A549 (cell line): Measurements from ENCODE around the gene CRACR2B. TPM values are rescaled to one million over a fixed set of nuclear protein-coding genes. Genes with fewer than 3 reads are reported as not detected.
A peak's percentile ranks its signal among the peaks of the same experiment; 100 is the strongest.

Experiments
- ATAC-seq, 2 experiments: fragments of 200-7000 bp in 1 of 2; fragments of >200 bp in 1 of 2; cut with Nextera tagmentation in 1 of 2; cut with Tn5 transposase in 1 of 2; 3 replicates each; pipeline versions ENCODE4 v1.8.0 to v1.9.1; 2018 to 2020; ENCODE audit warnings: mild to moderate bottlenecking in 1 of 2, moderate library complexity in 1 of 2
- CTCF ChIA-PET: fragments of 300-600 bp; sonication (Branson Sonifier 250); formaldehyde crosslinking; extraction: SDS; loops from one replicate; lab custom pipeline; 2021; ENCODE audit warnings: antibody characterized with exemption, inconsistent platforms; lab: Yijun Ruan, JAX
- POLR2A ChIA-PET: fragments of 350-600 bp; formaldehyde crosslinking; extraction: SDS; loops from one replicate; lab custom pipeline; 2021; ENCODE audit warnings: antibody characterized with exemption, inconsistent platforms; lab: Yijun Ruan, JAX
- DNase-seq, 2 experiments: peaks; one replicate each; pipeline versions ENCODE4 v3.0.0 to v3.0.0-alpha.2; 2011 to 2016; ENCODE audit warnings: low read depth in 1 of 2, low spot score in 1 of 2
- FAIRE-seq: peaks from 2 replicates; lab custom pipeline; 2011; peaks lifted over from hg19 to GRCh38; lab: Jason Lieb, UNC
- H3K27ac ChIP-seq, 2 experiments: fragments of >200 bp; sonication (Bioruptor Twin); formaldehyde crosslinking; 3 replicates each; pipeline ENCODE4 v1.5.1; 2016 to 2017
- H3K4me1 ChIP-seq: fragments of >200 bp; sonication (Bioruptor Twin); formaldehyde crosslinking; 3 replicates; pipeline ENCODE4 v1.6.1; 2016
- H3K4me2 ChIP-seq: fragments of >200 bp; sonication (Bioruptor Twin); formaldehyde crosslinking; 3 replicates; pipeline ENCODE4 v1.6.1; 2016
- H3K4me3 ChIP-seq: fragments of >200 bp; sonication (Bioruptor Twin); formaldehyde crosslinking; 3 replicates; pipeline ENCODE4 v1.5.1; 2016
- H3K9me3 ChIP-seq: fragments of >200 bp; sonication (Bioruptor Twin); formaldehyde crosslinking; 3 replicates; pipeline ENCODE4 v1.6.1; 2016
- BHLHE40 ChIP-seq: IDR thresholded peaks from 2 replicates; pipeline ENCODE4 v1.6.1; 2012; ENCODE audit warnings: low read depth, low read length, inconsistent platforms
- CBX2 ChIP-seq: fragments of 200-600 bp; sonication (generic); IDR thresholded peaks from 2 replicates; pipeline ENCODE4 v1.6.1; 2016; ENCODE audit warnings: low read depth, mild to moderate bottlenecking, borderline replicate concordance
- EHMT2 ChIP-seq: fragments of 200-600 bp; sonication (generic); IDR thresholded peaks from 2 replicates; pipeline ENCODE4 v1.6.1; 2016; ENCODE audit warnings: antibody characterized with exemption, low read depth, mild to moderate bottlenecking, moderate library complexity
- ESRRA ChIP-seq: fragments of 150-350 bp; IDR thresholded peaks from 2 replicates; pipeline ENCODE4 v1.6.1; 2014; ENCODE audit warnings: mild to moderate bottlenecking, low read length, borderline replicate concordance
- FOSB ChIP-seq: fragments of 250-450 bp; sonication (Bioruptor Pico); IDR thresholded peaks from 2 replicates; pipeline ENCODE4 v1.5.0; 2020; ENCODE audit warnings: mild to moderate bottlenecking, moderate library complexity
- FOXS1 ChIP-seq: fragments of 250-450 bp; sonication (Bioruptor Pico); IDR thresholded peaks from 2 replicates; pipeline ENCODE4 v1.5.0; 2020; ENCODE audit warnings: mild to moderate bottlenecking, moderate library complexity
- GATA3 ChIP-seq: IDR thresholded peaks from 2 replicates; pipeline ENCODE4 v1.6.1; 2012; ENCODE audit warnings: borderline replicate concordance
- HEYL ChIP-seq: fragments of 250-450 bp; sonication (Bioruptor Pico); IDR thresholded peaks from 2 replicates; pipeline ENCODE4 v1.8.0; 2021; ENCODE audit warnings: mild to moderate bottlenecking, moderate library complexity
- HOXB13 ChIP-seq: fragments of 250-450 bp; sonication (Bioruptor Pico); IDR thresholded peaks from 2 replicates; pipeline ENCODE4 v1.5.0; 2020; ENCODE audit warnings: low read depth, mild to moderate bottlenecking, moderate library complexity
- HOXB5 ChIP-seq: fragments of 250-450 bp; sonication (Bioruptor Pico); IDR thresholded peaks from 2 replicates; pipeline ENCODE4 v1.5.0; 2020; ENCODE audit warnings: mild to moderate bottlenecking, moderate library complexity
- JUN ChIP-seq, 2 experiments: fragments of >200 bp; sonication (Bioruptor Twin); formaldehyde crosslinking; IDR thresholded peaks; 2 replicates in 1 of 2; 3 replicates in 1 of 2; pipeline ENCODE4 v1.6.1; 2016 to 2017
- JUNB ChIP-seq: fragments of >200 bp; sonication (Bioruptor Twin); formaldehyde crosslinking; IDR thresholded peaks from 2 replicates; pipeline ENCODE4 v1.6.1; 2016
- KDM1A ChIP-seq: fragments of 200-600 bp; sonication (generic); IDR thresholded peaks from 2 replicates; pipeline ENCODE4 v1.6.1; 2016; ENCODE audit warnings: low read depth, mild to moderate bottlenecking
- MAFK ChIP-seq: fragments of 450-650 bp; IDR thresholded peaks from 2 replicates; pipeline ENCODE4 v1.6.1; 2014; ENCODE audit not compliant: partially characterized antibody
- MYC ChIP-seq: IDR thresholded peaks from 2 replicates; pipeline ENCODE4 v1.6.1; 2012; ENCODE audit warnings: mild to moderate bottlenecking, inconsistent platforms, low read length, improper control_type of control experiment, borderline replicate concordance
- NR3C1 ChIP-seq: fragments of >200 bp; sonication (Bioruptor Twin); formaldehyde crosslinking; IDR thresholded peaks from 3 replicates; pipeline ENCODE4 v1.6.1; 2017
- POLR2A ChIP-seq: IDR thresholded peaks from 2 replicates; pipeline ENCODE4 v1.6.1; 2012; ENCODE audit warnings: mild to moderate bottlenecking, low read length
- RCOR1 ChIP-seq: fragments of 150-350 bp; IDR thresholded peaks from 2 replicates; pipeline ENCODE4 v1.6.1; 2014; ENCODE audit warnings: antibody characterized with exemption, low read length, low read depth
- SMC3 ChIP-seq: fragments of >200 bp; sonication (Bioruptor Twin); formaldehyde crosslinking; IDR thresholded peaks from 3 replicates; pipeline ENCODE4 v1.6.1; 2018; ENCODE audit warnings: inconsistent platforms
- TP53 ChIP-seq: fragments of 250-450 bp; sonication (Bioruptor Pico); IDR thresholded peaks from 2 replicates; pipeline ENCODE4 v1.5.0; 2021; ENCODE audit warnings: mild to moderate bottlenecking, moderate library complexity
- ZC3H11A ChIP-seq: fragments of 450-650 bp; IDR thresholded peaks from 2 replicates; pipeline ENCODE4 v1.6.1; 2014; ENCODE audit warnings: antibody characterized with exemption, mild to moderate bottlenecking
- ZFP36 ChIP-seq: fragments of 450-650 bp; IDR thresholded peaks from 2 replicates; pipeline ENCODE4 v1.6.1; 2014; ENCODE audit warnings: borderline replicate concordance; ENCODE audit not compliant: partially characterized antibody
- ZNF302 ChIP-seq: fragments of 250-450 bp; sonication (Bioruptor Pico); IDR thresholded peaks from 2 replicates; pipeline ENCODE4 v1.9.0; 2021; ENCODE audit warnings: inconsistent platforms, mild to moderate bottlenecking, moderate library complexity
- ZSCAN20 ChIP-seq: fragments of 250-450 bp; sonication (Bioruptor Pico); IDR thresholded peaks from 2 replicates; pipeline ENCODE4 v1.8.0; 2022; ENCODE audit warnings: mild to moderate bottlenecking, moderate library complexity
- WGBS: methylation state at CpG from one replicate; pipeline ENCODE4 v1.1.6; 2017; ENCODE audit errors: missing lambda C conversion rate; 5-methylcytosine and 5-hydroxymethylcytosine counted together
- polyA plus RNA-seq, 4 experiments: library from polyadenylated mRNA; depleted of rRNA in 3 of 4; stranded (reverse); fragments of >200 nt; fragmentation: RNase III in 1 of 4; extraction: RNeasy Plus Mini Kit Qiagen cat#74134 plus additional on column Dnase treatment in 1 of 4; gene quantifications; 2 replicates in 3 of 4; 3 replicates in 1 of 4; pipeline ENCODE4 v1.2.3, GENCODE V29; 2011 to 2017
- TF ChIP-seq, protein P1 (sequence below): fragments of >200 bp; sonication (Bioruptor Twin); formaldehyde crosslinking; IDR thresholded peaks from 2 replicates; pipeline ENCODE4 v1.6.1; 2016
- TF ChIP-seq, protein P2 (sequence below): IDR thresholded peaks from 2 replicates; pipeline ENCODE4 v1.6.1; 2012
- TF ChIP-seq, protein P3 (sequence below): fragments of 450-650 bp; IDR thresholded peaks from 2 replicates; pipeline ENCODE4 v1.6.1; 2014; ENCODE audit warnings: antibody characterized with exemption
- TF ChIP-seq, protein P4 (sequence below): IDR thresholded peaks from 2 replicates; pipeline ENCODE4 v1.6.1; 2012
- TF ChIP-seq, protein P5 (sequence below): fragments of 250-450 bp; sonication (Bioruptor Pico); IDR thresholded peaks from 2 replicates; pipeline ENCODE4 v1.5.0; 2021; ENCODE audit warnings: mild to moderate bottlenecking, moderate library complexity, borderline replicate concordance
- TF ChIP-seq, protein P6 (sequence below): IDR thresholded peaks from 2 replicates; pipeline ENCODE4 v1.6.1; 2012; ENCODE audit warnings: low read depth, borderline replicate concordance

Gene CRACR2B
- polyA plus RNA-seq, 2 of the 4 experiments (the other 2 are of a cell fraction), result 1.2 to 3.0 TPM

DNA sequence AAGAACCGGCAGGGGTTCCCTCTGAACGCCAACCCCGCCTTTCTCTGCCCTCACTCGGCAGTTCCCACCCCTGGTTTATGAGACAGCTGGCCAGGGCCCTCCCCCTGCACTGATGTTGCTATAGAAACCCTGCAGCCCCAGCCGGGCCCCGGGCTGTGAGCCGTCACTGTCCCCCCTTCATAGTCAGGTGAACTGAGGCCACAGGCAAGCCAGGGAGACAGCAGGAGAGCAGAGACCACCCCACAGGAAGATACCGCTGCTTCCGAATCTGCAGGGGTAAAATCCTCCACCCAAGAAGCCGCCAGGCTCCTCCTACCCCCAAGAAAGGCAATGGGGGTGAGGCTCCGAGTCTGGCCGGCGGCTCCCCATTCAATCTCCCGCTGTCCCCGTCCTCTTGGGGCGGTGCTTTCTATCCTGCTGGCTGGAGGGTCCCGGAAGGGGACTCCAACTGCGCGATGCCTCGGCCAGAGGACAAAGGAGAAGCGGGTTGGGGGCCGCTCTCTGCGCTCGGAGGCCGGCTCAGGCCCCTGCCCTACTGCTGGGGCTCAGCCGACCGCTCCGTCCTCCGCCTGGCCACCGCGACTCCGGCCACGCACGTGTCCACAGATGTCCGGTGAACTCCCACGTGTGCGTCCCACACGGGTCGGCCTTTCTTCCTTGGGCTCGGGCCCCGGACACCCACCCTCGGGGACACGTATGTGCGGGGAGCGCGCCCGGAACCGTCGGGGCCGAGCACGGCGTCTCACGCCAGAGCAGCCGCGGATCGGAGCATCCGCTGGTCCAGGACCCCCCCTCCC is 30.2 kb upstream of the CRACR2B start (continued):
- peak; percentile 57; the same call in 1 of the 2 replicates for TF ChIP-seq TP53 (CRISPR knock-in tag)
- TF ChIP-seq ZFP36, result no peak
- no peak for TF ChIP-seq EHMT2

DNA sequence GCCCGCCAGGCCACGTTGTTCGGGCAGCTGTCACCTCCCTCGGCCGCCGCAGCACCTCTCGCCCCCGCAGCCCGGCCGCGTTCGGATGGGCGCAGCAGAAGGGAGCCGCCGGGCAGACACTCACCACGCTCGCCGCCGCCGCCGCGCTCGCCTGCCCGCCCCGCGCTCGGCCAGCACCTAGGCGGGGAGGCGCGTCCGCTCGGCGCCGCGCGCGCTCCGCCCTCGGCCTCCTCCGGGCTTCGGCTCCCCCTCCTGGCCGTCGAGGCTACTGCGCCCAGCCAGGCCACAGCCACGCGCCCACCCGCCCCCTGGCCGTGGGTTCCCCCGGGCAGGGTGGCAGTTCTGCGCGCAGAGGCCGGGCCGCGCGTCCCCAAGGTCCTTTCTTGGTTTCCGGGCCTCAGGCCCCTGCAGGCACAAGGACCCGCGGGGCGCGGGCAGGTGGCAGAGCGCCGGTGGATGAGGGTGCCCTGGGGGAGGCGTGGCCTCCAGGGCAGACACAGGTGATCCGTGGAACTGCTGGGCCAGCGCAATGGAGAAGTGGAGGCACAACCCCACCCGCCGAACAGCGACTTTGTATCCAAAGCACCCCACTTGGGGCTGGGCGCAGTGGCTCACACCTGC is 29.5 kb upstream of the CRACR2B start, which contains the start of gene SLC25A22:
Gene SLC25A22, minus strand, starts transcription at position 189 of the 621 bp plus-strand sequence. CDS start 3,275 bp downstream, outside the sequence.
- H3K4me3 ChIP-seq, result peak within 1 kb of the TSS; percentile 66
- POLR2A ChIA-PET, result interaction anchor here (0.7 kb wide), 1 partner anchor 97 kb away, joined by 3 read pairs; no protein-coding TSS in a partner anchor
- H3K4me1 ChIP-seq, result peaks cover 28% of the 10 kb centered on the region
- H3K27ac ChIP-seq, result peak within 1 kb of the TSS; percentile 76 to 99
- peak; percentile 51 to 69 for ATAC-seq
- 0% methylated on average over 4 of the region's 69 CpGs for WGBS
- H3K4me2 ChIP-seq, result peak within 1 kb of the TSS; percentile 90
- CTCF ChIA-PET, result interaction anchor here (0.9 to 2.1 kb wide), 6 partner anchors 8 to 23 kb away, joined by 4 to 13 read pairs (median 7); partner anchors contain the start of genes CEND1, GATD1 and RPLP2
- H3K9me3 ChIP-seq, result no peaks in the 10 kb centered on the region
- no peak for FAIRE-seq
- peak; percentile 79 to 87 for DNase-seq
- TF ChIP-seq, protein P1, sequence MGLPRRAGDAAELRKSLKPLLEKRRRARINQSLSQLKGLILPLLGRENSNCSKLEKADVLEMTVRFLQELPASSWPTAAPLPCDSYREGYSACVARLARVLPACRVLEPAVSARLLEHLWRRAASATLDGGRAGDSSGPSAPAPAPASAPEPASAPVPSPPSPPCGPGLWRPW, result no peak
- no peak for TF ChIP-seq ESRRA
- peak; percentile 35; the same call in 1 of the 2 replicates for TF ChIP-seq TP53 (CRISPR knock-in tag)
- TF ChIP-seq, protein P2, sequence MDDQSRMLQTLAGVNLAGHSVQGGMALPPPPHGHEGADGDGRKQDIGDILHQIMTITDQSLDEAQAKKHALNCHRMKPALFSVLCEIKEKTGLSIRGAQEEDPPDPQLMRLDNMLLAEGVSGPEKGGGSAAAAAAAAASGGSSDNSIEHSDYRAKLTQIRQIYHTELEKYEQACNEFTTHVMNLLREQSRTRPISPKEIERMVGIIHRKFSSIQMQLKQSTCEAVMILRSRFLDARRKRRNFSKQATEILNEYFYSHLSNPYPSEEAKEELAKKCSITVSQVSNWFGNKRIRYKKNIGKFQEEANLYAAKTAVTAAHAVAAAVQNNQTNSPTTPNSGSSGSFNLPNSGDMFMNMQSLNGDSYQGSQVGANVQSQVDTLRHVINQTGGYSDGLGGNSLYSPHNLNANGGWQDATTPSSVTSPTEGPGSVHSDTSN, result 0 out of 2 replicates have a peak, but pooled peaks have one; percentile 24
- no peak for TF ChIP-seq HOXB13 (CRISPR knock-in tag)
- TF ChIP-seq ZC3H11A, result no peak
- no peak for TF ChIP-seq HEYL
- no peak for TF ChIP-seq KDM1A
- no peak for TF ChIP-seq ZNF302
- TF ChIP-seq RCOR1, result no peak
- no peak for TF ChIP-seq CBX2
- TF ChIP-seq SMC3, result peak; percentile 39; the same call in 2 of the 3 replicates
- no peak for TF ChIP-seq ZSCAN20 (CRISPR knock-in tag)
- no peak for TF ChIP-seq MAFK
- TF ChIP-seq HOXB5, result no peak
- peak; percentile 67; the same call in 1 of the 2 replicates for TF ChIP-seq MYC
- TF ChIP-seq, protein P3, sequence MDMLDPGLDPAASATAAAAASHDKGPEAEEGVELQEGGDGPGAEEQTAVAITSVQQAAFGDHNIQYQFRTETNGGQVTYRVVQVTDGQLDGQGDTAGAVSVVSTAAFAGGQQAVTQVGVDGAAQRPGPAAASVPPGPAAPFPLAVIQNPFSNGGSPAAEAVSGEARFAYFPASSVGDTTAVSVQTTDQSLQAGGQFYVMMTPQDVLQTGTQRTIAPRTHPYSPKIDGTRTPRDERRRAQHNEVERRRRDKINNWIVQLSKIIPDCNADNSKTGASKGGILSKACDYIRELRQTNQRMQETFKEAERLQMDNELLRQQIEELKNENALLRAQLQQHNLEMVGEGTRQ, result no peak
- TF ChIP-seq FOSB (CRISPR knock-in tag), result no peak
- TF ChIP-seq, protein P4, sequence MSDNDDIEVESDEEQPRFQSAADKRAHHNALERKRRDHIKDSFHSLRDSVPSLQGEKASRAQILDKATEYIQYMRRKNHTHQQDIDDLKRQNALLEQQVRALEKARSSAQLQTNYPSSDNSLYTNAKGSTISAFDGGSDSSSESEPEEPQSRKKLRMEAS, result peak; percentile 55
- peak; percentile 67 for TF ChIP-seq POLR2A
- TF ChIP-seq NR3C1, result no peak
- TF ChIP-seq, protein P5, sequence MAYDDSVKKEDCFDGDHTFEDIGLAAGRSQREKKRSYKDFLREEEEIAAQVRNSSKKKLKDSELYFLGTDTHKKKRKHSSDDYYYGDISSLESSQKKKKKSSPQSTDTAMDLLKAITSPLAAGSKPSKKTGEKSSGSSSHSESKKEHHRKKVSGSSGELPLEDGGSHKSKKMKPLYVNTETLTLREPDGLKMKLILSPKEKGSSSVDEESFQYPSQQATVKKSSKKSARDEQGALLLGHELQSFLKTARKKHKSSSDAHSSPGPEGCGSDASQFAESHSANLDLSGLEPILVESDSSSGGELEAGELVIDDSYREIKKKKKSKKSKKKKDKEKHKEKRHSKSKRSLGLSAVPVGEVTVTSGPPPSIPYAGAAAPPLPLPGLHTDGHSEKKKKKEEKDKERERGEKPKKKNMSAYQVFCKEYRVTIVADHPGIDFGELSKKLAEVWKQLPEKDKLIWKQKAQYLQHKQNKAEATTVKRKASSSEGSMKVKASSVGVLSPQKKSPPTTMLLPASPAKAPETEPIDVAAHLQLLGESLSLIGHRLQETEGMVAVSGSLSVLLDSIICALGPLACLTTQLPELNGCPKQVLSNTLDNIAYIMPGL (CRISPR knock-in tag), result no peak
- peak; percentile 50 to 88; a peak in 3 of 5 replicates for TF ChIP-seq JUN (IDR thresholded peaks at IDR 0.05)
- no peak for TF ChIP-seq EHMT2
- no peak for TF ChIP-seq ZFP36
- TF ChIP-seq JUNB, result no peak
- no peak for TF ChIP-seq FOXS1
- TF ChIP-seq BHLHE40, result no peak
- TF ChIP-seq, protein P6, sequence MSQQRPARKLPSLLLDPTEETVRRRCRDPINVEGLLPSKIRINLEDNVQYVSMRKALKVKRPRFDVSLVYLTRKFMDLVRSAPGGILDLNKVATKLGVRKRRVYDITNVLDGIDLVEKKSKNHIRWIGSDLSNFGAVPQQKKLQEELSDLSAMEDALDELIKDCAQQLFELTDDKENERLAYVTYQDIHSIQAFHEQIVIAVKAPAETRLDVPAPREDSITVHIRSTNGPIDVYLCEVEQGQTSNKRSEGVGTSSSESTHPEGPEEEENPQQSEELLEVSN, result peak; percentile 36; the same call in 1 of the 2 replicates
- no peak for TF ChIP-seq GATA3
